ENCODE results near the gene RHOC.

DNA sequence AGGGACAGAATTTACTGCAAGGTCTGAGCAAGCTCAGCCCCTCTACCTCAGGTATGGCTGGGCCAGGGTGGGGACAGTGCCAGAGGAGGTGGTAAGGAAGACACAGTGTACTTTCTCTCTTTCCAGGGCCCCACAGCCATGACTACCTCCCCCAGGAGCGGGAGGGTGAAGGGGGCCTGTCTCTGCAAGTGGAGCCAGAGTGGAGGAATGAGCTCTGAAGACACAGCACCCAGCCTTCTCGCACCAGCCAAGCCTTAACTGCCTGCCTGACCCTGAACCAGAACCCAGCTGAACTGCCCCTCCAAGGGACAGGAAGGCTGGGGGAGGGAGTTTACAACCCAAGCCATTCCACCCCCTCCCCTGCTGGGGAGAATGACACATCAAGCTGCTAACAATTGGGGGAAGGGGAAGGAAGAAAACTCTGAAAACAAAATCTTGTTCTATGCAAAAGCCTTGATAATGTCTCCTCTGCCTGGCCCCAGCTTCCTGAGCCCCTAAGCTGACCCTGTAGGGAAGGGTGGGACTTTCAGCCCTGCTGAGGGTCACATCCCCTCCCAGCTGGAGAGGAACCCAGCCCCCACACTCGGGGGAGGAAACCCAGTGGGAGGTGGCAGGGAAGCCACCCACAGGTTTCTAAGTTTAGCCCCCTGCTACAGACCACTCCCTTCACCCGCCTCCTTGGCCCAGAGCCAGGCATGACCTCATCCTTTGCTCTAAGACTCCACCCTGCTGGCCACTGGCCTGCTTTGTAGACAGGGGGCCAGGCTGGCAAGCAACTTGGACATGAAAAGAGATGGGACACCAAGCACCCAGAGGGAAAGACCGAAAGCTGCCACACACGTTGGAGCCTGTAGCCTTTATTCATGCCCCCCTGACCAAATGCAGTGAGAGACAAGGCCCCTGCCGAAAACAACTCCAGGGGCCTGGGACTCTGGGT is 6.4 kb downstream of the RHOC start:
- no peak for TF ChIP-seq CTCF (IDR thresholded peaks at IDR 0.05)
- no peak for TF ChIP-seq POLR2A (IDR thresholded peaks at IDR 0.05; ENCODE audit: low read depth)
